ENCODE data around the gene CECR2.

The CECR2 gene

GRCh38 chr22:17588606-17589005 is 219.3 kb downstream of the CECR2 start:
- DNase-seq (ENCODE audit: low read depth, low spot score), result no peak
- no peak overlapping the region for H3K27ac ChIP-seq

GRCh38 chr22:17589810-17590375 is 220.6 kb downstream of the CECR2 start:
- H3K27ac ChIP-seq, result no peak overlapping the region
- no peak for DNase-seq (ENCODE audit: low read depth, low spot score)

GRCh38 chr22:17590586-17590985 is 221.3 kb downstream of the CECR2 start:
- no peak for DNase-seq (ENCODE audit: low read depth, low spot score)
- H3K27ac ChIP-seq, result no peak overlapping the region

- H3K27ac ChIP-seq, result no peak overlapping the region
- no peak for DNase-seq (ENCODE audit: low read depth, low spot score)
Measured at GRCh38 chr22:17592201-17592600, 222.9 kb downstream of the CECR2 start.

GRCh38 chr22:17596226-17596625 is 227.0 kb downstream of the CECR2 start:
- H3K27ac ChIP-seq, result no peak overlapping the region
- no peak for DNase-seq (ENCODE audit: low read depth, low spot score)

GRCh38 chr22:17597217-17597616 is 228.0 kb downstream of the CECR2 start:
- DNase-seq (ENCODE audit: low read depth, low spot score), result no peak
- H3K27ac ChIP-seq, result no peak overlapping the region

- DNase-seq (ENCODE audit: low read depth, low spot score), result no peak
- H3K27ac ChIP-seq, result no peak overlapping the region
Measured at GRCh38 chr22:17598318-17598717, 229.1 kb downstream of the CECR2 start.

- no peak for DNase-seq (ENCODE audit: low read depth, low spot score)
- no peak overlapping the region for H3K27ac ChIP-seq
Measured at GRCh38 chr22:17601031-17601430, 231.8 kb downstream of the CECR2 start.

GRCh38 chr22:17603668-17604067 is 234.4 kb downstream of the CECR2 start:
- no peak overlapping the region for H3K27ac ChIP-seq
- DNase-seq (ENCODE audit: low read depth, low spot score), result no peak

GRCh38 chr22:17606496-17606895 is 237.2 kb downstream of the CECR2 start:
- H3K27ac ChIP-seq, result no peak overlapping the region
- DNase-seq (ENCODE audit: low read depth, low spot score), result no peak

Measured in epithelial cell of prostate (primary cell).